ENCODE measurements around the gene DNAAF5. TPM values are rescaled to one million over a fixed set of nuclear protein-coding genes. Genes with fewer than 3 reads are reported as not detected.

DNAAF5 gene
- total RNA-seq, 1 donor from 2014 or later: 45.6 TPM

DNA sequence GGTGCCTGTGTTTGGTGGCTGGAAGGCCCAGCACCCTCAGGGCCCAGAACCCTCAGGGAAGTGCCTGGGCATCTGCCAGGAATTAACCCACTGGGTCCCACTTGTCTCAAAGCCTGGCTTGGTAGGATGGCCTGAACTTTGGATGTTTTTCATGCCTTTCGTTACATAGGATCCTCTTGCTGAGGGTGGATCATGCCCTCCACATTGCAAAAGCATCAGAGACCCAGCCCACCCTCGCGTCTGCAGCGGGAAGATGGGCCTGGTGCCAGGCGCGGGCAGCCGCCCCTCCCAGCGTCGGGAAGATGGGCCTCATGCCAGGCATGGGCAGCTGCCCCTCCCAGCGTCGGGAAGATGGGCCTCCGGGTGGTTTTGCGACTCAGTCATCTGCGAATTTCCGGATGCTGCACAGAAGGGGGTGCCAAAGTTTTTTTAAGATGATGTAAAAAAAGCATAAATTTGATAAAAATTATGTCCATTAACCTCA, 52.5 kb downstream of the DNAAF5 start:
- no peaks in the 10 kb centered on the region for H3K4me1 Mint-ChIP-seq (ENCODE audit: unreplicated experiment)
- no peaks in the 10 kb centered on the region for H3K27me3 Mint-ChIP-seq
- DNase-seq (ENCODE audit: extremely low spot score, unreplicated experiment): no peak
- H3K9me3 Mint-ChIP-seq: no peaks in the 10 kb centered on the region
- H3K4me3 Mint-ChIP-seq: no peak overlapping the region
- TF ChIP-seq, protein P1, sequence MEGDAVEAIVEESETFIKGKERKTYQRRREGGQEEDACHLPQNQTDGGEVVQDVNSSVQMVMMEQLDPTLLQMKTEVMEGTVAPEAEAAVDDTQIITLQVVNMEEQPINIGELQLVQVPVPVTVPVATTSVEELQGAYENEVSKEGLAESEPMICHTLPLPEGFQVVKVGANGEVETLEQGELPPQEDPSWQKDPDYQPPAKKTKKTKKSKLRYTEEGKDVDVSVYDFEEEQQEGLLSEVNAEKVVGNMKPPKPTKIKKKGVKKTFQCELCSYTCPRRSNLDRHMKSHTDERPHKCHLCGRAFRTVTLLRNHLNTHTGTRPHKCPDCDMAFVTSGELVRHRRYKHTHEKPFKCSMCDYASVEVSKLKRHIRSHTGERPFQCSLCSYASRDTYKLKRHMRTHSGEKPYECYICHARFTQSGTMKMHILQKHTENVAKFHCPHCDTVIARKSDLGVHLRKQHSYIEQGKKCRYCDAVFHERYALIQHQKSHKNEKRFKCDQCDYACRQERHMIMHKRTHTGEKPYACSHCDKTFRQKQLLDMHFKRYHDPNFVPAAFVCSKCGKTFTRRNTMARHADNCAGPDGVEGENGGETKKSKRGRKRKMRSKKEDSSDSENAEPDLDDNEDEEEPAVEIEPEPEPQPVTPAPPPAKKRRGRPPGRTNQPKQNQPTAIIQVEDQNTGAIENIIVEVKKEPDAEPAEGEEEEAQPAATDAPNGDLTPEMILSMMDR (conservative IDR thresholded peaks at IDR 0.05): no peak
- H3K27ac Mint-ChIP-seq: no peak overlapping the region
- peaks cover 4% of the 10 kb centered on the region for H3K36me3 Mint-ChIP-seq

DNA sequence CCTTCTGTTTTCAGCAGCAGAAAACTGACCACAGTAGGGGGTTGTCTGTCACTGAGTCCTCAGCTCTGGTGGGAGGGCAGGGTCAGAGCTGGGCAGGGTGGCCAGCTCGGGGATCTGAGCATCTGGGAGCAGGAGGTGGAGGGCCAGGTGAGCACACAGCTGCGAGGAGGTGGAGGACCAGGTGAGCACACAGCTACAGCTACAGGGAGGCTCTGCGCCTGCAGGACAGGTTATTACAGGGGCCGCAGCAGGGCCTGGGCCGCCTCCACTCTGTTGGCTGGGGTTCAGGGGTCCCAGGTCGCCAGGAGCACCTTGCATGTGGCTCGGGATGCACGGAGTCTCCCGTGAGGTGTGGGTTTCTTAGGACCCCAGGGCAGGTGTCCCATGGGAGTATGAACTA, 53.0 kb downstream of the DNAAF5 start:
- Mint-ChIP-seq H3K9me3 (no peaks in the 10 kb centered on the region), H3K4me3 (no peak overlapping the region), H3K36me3 (peaks cover 4% of the 10 kb centered on the region), H3K27ac (no peak overlapping the region), H3K4me1 (ENCODE audit: unreplicated experiment) (no peaks in the 10 kb centered on the region), H3K27me3 (no peaks in the 10 kb centered on the region)
- TF ChIP-seq, protein P1 (conservative IDR thresholded peaks at IDR 0.05): no peak
- DNase-seq (ENCODE audit: extremely low spot score, unreplicated experiment): no peak

DNA sequence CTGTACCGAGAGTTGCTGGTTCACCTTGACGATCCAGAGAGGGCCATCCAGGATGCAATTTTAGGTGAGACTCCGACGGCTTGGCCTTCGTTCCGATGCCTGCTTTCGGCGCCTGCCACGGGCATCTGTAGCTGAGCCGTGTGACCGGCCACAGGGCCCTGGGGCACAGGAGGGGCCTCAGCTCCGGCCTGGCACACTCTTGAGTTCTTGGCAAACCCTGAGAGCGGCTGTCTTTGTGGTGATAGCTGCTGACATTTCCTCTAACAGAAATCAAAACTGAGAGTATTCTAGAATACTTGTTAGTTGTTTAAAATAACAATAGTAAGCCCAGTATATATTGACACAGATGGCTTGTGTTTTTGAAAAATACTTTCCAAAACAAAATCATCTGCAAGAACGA, 53.6 kb downstream of the DNAAF5 start:
- no peaks in the 10 kb centered on the region for H3K4me1 Mint-ChIP-seq (ENCODE audit: unreplicated experiment)
- no peak for DNase-seq (ENCODE audit: extremely low spot score, unreplicated experiment)
- no peaks in the 10 kb centered on the region for H3K27me3 Mint-ChIP-seq
- TF ChIP-seq, protein P1 (conservative IDR thresholded peaks at IDR 0.05): no peak
- H3K27ac Mint-ChIP-seq: no peak overlapping the region
- no peak overlapping the region for H3K4me3 Mint-ChIP-seq
- H3K9me3 Mint-ChIP-seq: no peaks in the 10 kb centered on the region
- H3K36me3 Mint-ChIP-seq: peaks cover 10% of the 10 kb centered on the region

- Mint-ChIP-seq H3K9me3 (no peaks in the 10 kb centered on the region), H3K4me1 (ENCODE audit: unreplicated experiment) (no peaks in the 10 kb centered on the region), H3K27ac (no peak overlapping the region), H3K27me3 (no peaks in the 10 kb centered on the region), H3K4me3 (no peak overlapping the region), H3K36me3 (peaks cover 12% of the 10 kb centered on the region)
- TF ChIP-seq, protein P1 (conservative IDR thresholded peaks at IDR 0.05): no peak
- DNase-seq (ENCODE audit: extremely low spot score, unreplicated experiment): no peak
Observed at GRCh38 chr7:780516-780915, 54.0 kb downstream of the DNAAF5 start.

DNA sequence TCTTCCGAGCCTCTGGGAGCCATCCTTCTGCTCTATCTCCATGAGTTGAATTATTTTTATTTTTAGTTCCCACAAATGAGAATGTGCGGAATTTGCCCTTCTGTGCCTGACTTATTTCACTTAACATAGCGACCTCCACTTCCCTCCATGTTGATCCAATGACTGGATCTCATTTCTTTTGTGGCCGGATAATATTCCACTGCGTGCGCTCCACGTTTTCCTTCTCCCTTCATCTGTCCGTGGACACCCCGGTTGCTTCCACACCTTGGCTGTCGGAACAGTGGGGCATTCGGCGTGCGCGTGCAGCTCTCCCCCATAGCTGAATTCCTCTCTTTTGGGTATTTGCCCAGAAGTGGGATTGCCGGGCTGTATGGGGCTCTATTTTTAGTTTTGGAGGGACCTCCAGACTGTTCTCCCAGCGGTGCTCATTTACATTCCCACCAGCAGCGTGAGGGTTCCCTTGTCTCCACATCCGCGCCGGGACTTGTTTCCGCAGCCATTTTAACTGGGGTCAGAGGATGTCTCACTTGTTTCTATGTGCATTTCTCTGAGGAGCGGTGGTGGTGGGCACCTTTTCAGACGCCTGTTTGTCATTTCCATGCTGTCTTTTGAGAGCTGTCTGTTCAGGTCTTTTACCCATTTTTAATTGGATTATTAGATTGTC, 54.8 kb downstream of the DNAAF5 start:
- TF ChIP-seq, protein P1 (conservative IDR thresholded peaks at IDR 0.05): no peak
- no peak for DNase-seq (ENCODE audit: extremely low spot score, unreplicated experiment)
- H3K27ac Mint-ChIP-seq: no peak overlapping the region
- H3K36me3 Mint-ChIP-seq: peaks cover 12% of the 10 kb centered on the region
- H3K4me1 Mint-ChIP-seq (ENCODE audit: unreplicated experiment): no peaks in the 10 kb centered on the region
- no peaks in the 10 kb centered on the region for H3K27me3 Mint-ChIP-seq
- H3K4me3 Mint-ChIP-seq: no peak overlapping the region
- no peaks in the 10 kb centered on the region for H3K9me3 Mint-ChIP-seq

Data from type B pancreatic cell (in vitro differentiated cells).